Measurements from ENCODE around the gene PROM2. TPM values are rescaled to one million over a fixed set of nuclear protein-coding genes. Genes with fewer than 3 reads are reported as not detected.
"Not testable (repeated sequence)": the region's sequence is repeated elsewhere in the genome, so short reads cannot be mapped to it uniquely, and the experiment has no call there.

The PROM2 gene
- total RNA-seq (2014; rRNA removed; shearing (Covaris generic); ENCODE audit: low replicate concordance), result 0.43 TPM in 1 of 2 replicates, not detected in the other

GRCh38 chr2:95274291-95275150 is at the start of gene PROM2:
TSS of gene PROM2 (plus strand) at chr2:95274449. CDS start at chr2:95274586, 137 bp downstream.
- no peak for DNase-seq (ENCODE audit: low read depth)
- in situ Hi-C loops (cut with HindIII; ENCODE audit: low pct_unique_long_range_greater_than_20kb, low sequenced_read_pairs), result no loop called here

- in situ Hi-C loops (cut with HindIII; ENCODE audit: low pct_unique_long_range_greater_than_20kb, low sequenced_read_pairs), result no loop called here
These were observed 48.6 kb upstream of the PROM2 start for GRCh38 chr2:95225658-95226057.

GRCh38 chr2:95231723-95232122 is 42.5 kb upstream of the PROM2 start:
- in situ Hi-C loops (cut with HindIII; ENCODE audit: low pct_unique_long_range_greater_than_20kb, low sequenced_read_pairs), result no loop called here
- DNase-seq (ENCODE audit: low read depth), result peak; percentile 58

More at GRCh38 chr2:95225658-95226057, 48.6 kb upstream of the PROM2 start:
- DNase-seq (ENCODE audit: low read depth), result no peak

GRCh38 chr2:95232232-95232631 is 42.0 kb upstream of the PROM2 start:
- no peak for DNase-seq (ENCODE audit: low read depth)
- in situ Hi-C loops (cut with HindIII; ENCODE audit: low pct_unique_long_range_greater_than_20kb, low sequenced_read_pairs), result no loop called here

- DNase-seq (ENCODE audit: low read depth), result peak; percentile 30
- in situ Hi-C loops (cut with HindIII; ENCODE audit: low pct_unique_long_range_greater_than_20kb, low sequenced_read_pairs), result no loop called here
These were observed 39.9 kb upstream of the PROM2 start for GRCh38 chr2:95234286-95234785.

- peak; percentile 27 for DNase-seq (ENCODE audit: low read depth)
- in situ Hi-C loops (cut with HindIII; ENCODE audit: low pct_unique_long_range_greater_than_20kb, low sequenced_read_pairs), result no loop called here
These were observed 39.4 kb upstream of the PROM2 start for GRCh38 chr2:95234816-95235215.

GRCh38 chr2:95238131-95238530 is 36.1 kb upstream of the PROM2 start:
- DNase-seq (ENCODE audit: low read depth), result no peak
- in situ Hi-C loops (cut with HindIII; ENCODE audit: low pct_unique_long_range_greater_than_20kb, low sequenced_read_pairs), result no loop called here

- DNase-seq (ENCODE audit: low read depth), result no peak
- in situ Hi-C loops (cut with HindIII; ENCODE audit: low pct_unique_long_range_greater_than_20kb, low sequenced_read_pairs), result no loop called here
These were observed 34.2 kb upstream of the PROM2 start for GRCh38 chr2:95240091-95240490.

- no peak for DNase-seq (ENCODE audit: low read depth)
- in situ Hi-C loops (cut with HindIII; ENCODE audit: low pct_unique_long_range_greater_than_20kb, low sequenced_read_pairs), result no loop called here
These were observed 33.7 kb upstream of the PROM2 start for GRCh38 chr2:95240556-95240955.

GRCh38 chr2:95242084-95242483 is 32.2 kb upstream of the PROM2 start:
- DNase-seq (ENCODE audit: low read depth); in situ Hi-C loops (cut with HindIII; ENCODE audit: low pct_unique_long_range_greater_than_20kb, low sequenced_read_pairs): not testable (repeated sequence)

- in situ Hi-C loops (cut with HindIII; ENCODE audit: low pct_unique_long_range_greater_than_20kb, low sequenced_read_pairs), result no loop called here
- DNase-seq (ENCODE audit: low read depth), result no peak
These were observed 16.0 kb upstream of the PROM2 start for GRCh38 chr2:95258271-95258670.

- no peak for DNase-seq (ENCODE audit: low read depth)
- in situ Hi-C loops (cut with HindIII; ENCODE audit: low pct_unique_long_range_greater_than_20kb, low sequenced_read_pairs), result no loop called here
These were observed 13.9 kb upstream of the PROM2 start for GRCh38 chr2:95260028-95261023.

- DNase-seq (ENCODE audit: low read depth), result no peak
- in situ Hi-C loops (cut with HindIII; ENCODE audit: low pct_unique_long_range_greater_than_20kb, low sequenced_read_pairs), result no loop called here
These were observed 12.6 kb upstream of the PROM2 start for GRCh38 chr2:95261602-95262001.

GRCh38 chr2:95262896-95263542 is 11.2 kb upstream of the PROM2 start:
- DNase-seq (ENCODE audit: low read depth), result no peak

GRCh38 chr2:95264624-95265023 is 9.6 kb upstream of the PROM2 start:
- no peak for DNase-seq (ENCODE audit: low read depth)

More at GRCh38 chr2:95262896-95263542, 11.2 kb upstream of the PROM2 start:
- in situ Hi-C loops (cut with HindIII; ENCODE audit: low pct_unique_long_range_greater_than_20kb, low sequenced_read_pairs), result no loop called here

GRCh38 chr2:95265182-95265581 is 9.1 kb upstream of the PROM2 start:
- in situ Hi-C loops (cut with HindIII; ENCODE audit: low pct_unique_long_range_greater_than_20kb, low sequenced_read_pairs), result no loop called here
- DNase-seq (ENCODE audit: low read depth), result no peak

More at GRCh38 chr2:95264624-95265023, 9.6 kb upstream of the PROM2 start:
- in situ Hi-C loops (cut with HindIII; ENCODE audit: low pct_unique_long_range_greater_than_20kb, low sequenced_read_pairs), result no loop called here

GRCh38 chr2:95266781-95267430 is 7.3 kb upstream of the PROM2 start:
- DNase-seq (ENCODE audit: low read depth), result no peak
- in situ Hi-C loops (cut with HindIII; ENCODE audit: low pct_unique_long_range_greater_than_20kb, low sequenced_read_pairs), result no loop called here

All from Caki2 (cell line).